Measurements from ENCODE around the gene MTMR3.

- TF ChIP-seq CTCF (IDR thresholded peaks at IDR 0.05; ENCODE audit: low read length) (no peak), EZH2 (optimal IDR thresholded peaks at IDR 0.05; ENCODE audit: low read depth, low read length) (no peak)
Observed at GRCh38 chr22:29948385-29948769, 65.4 kb downstream of the MTMR3 start.

Measured in MM.1S (cell line).